Measurements from ENCODE around the gene ANKS1A. TPM values are rescaled to one million over a fixed set of nuclear protein-coding genes. Genes with fewer than 3 reads are reported as not detected.
A peak's percentile ranks its signal among the peaks of the same experiment; 100 is the strongest.

ANKS1A gene
- total and polyA plus RNA-seq, 2 experiments from 2014 or later = 17.5 to 25.4 TPM

- no peaks in the 10 kb centered on the region for H3K9me3 ChIP-seq (ENCODE audit: low read depth)
- 79% methylated on average over 4 of the region's 4 CpGs for WGBS (ENCODE audit: low lambda C conversion rate, missing lambda C conversion rate)
- no peak overlapping the region for H2AFZ ChIP-seq
- peak overlapping the region; percentile 93 for H3K27ac ChIP-seq
- H3K27me3 ChIP-seq = no peaks in the 10 kb centered on the region
- TF ChIP-seq CTCF (IDR thresholded peaks at IDR 0.05; ENCODE audit: poor library complexity) = no peak
- TF ChIP-seq EZH2phosphoT487 (IDR thresholded peaks at IDR 0.05; ENCODE audit: low read depth, severe bottlenecking, unreplicated experiment) = no peak
- TF ChIP-seq EZH2 (IDR thresholded peaks at IDR 0.05; ENCODE audit: borderline replicate concordance) = no peak
- no peak overlapping the region for H3K4me2 ChIP-seq
- no peaks in the 10 kb centered on the region for H3K36me3 ChIP-seq (replicated peaks; ENCODE audit: insufficient read depth, low read depth)
- H3K9me2 ChIP-seq (replicated peaks; ENCODE audit: insufficient read depth) = no peaks in the 10 kb centered on the region
- DNase-seq (ENCODE audit: low spot score) = no peak
- no peak overlapping the region for H3K4me3 ChIP-seq
- peaks cover 43% of the 10 kb centered on the region for H3K4me1 ChIP-seq (ENCODE audit: insufficient read depth)
- H3K79me2 ChIP-seq = peaks cover 11% of the 10 kb centered on the region
- H4K20me1 ChIP-seq (ENCODE audit: insufficient read depth, poor library complexity, severe bottlenecking) = no peaks in the 10 kb centered on the region
Measured at GRCh38 chr6:35043381-35044130, 154.5 kb downstream of the ANKS1A start.

- Histone ChIP-seq H3K4me3 (no peak overlapping the region), H3K27ac (peak overlapping the region; percentile 93), H3K9me3 (ENCODE audit: low read depth) (no peaks in the 10 kb centered on the region), H4K20me1 (ENCODE audit: insufficient read depth, poor library complexity, severe bottlenecking) (no peaks in the 10 kb centered on the region), H3K4me2 (no peak overlapping the region), H3K4me1 (ENCODE audit: insufficient read depth) (peaks cover 49% of the 10 kb centered on the region), H3K27me3 (no peaks in the 10 kb centered on the region), H2AFZ (no peak overlapping the region), H3K9me2 (replicated peaks; ENCODE audit: insufficient read depth) (no peaks in the 10 kb centered on the region), H3K79me2 (peaks cover 7% of the 10 kb centered on the region), H3K36me3 (replicated peaks; ENCODE audit: insufficient read depth, low read depth) (no peaks in the 10 kb centered on the region)
- WGBS (ENCODE audit: low lambda C conversion rate, missing lambda C conversion rate) = 70% methylated on average over 16 of the region's 16 CpGs
- TF ChIP-seq CTCF (IDR thresholded peaks at IDR 0.05; ENCODE audit: poor library complexity) (no peak), EZH2 (IDR thresholded peaks at IDR 0.05; ENCODE audit: borderline replicate concordance) (no peak), EZH2phosphoT487 (IDR thresholded peaks at IDR 0.05; ENCODE audit: low read depth, severe bottlenecking, unreplicated experiment) (no peak)
- no peak for DNase-seq (ENCODE audit: low spot score)
Measured at GRCh38 chr6:35044145-35044745, 155.2 kb downstream of the ANKS1A start.

- Histone ChIP-seq H3K9me3 (ENCODE audit: low read depth) (no peaks in the 10 kb centered on the region), H4K20me1 (ENCODE audit: insufficient read depth, poor library complexity, severe bottlenecking) (no peaks in the 10 kb centered on the region), H3K4me1 (ENCODE audit: insufficient read depth) (peaks cover 56% of the 10 kb centered on the region), H3K27ac (peak overlapping the region; percentile 93), H2AFZ (no peak overlapping the region), H3K79me2 (peaks cover 7% of the 10 kb centered on the region), H3K4me3 (no peak overlapping the region), H3K27me3 (no peaks in the 10 kb centered on the region), H3K36me3 (replicated peaks; ENCODE audit: insufficient read depth, low read depth) (no peaks in the 10 kb centered on the region), H3K9me2 (replicated peaks; ENCODE audit: insufficient read depth) (no peaks in the 10 kb centered on the region), H3K4me2 (no peak overlapping the region)
- 67% methylated on average over 3 of the region's 3 CpGs for WGBS (ENCODE audit: low lambda C conversion rate, missing lambda C conversion rate)
- DNase-seq (ENCODE audit: low spot score) = no peak
- TF ChIP-seq EZH2phosphoT487 (IDR thresholded peaks at IDR 0.05; ENCODE audit: low read depth, severe bottlenecking, unreplicated experiment) (no peak), EZH2 (IDR thresholded peaks at IDR 0.05; ENCODE audit: borderline replicate concordance) (no peak), CTCF (IDR thresholded peaks at IDR 0.05; ENCODE audit: poor library complexity) (no peak)
Measured at GRCh38 chr6:35044761-35045421, 155.8 kb downstream of the ANKS1A start.

All from hepatocyte (in vitro differentiated cells).